Smooth muscle cell (in vitro differentiated cells): ENCODE results near the gene ZSWIM5. TPM values are rescaled to one million over a fixed set of nuclear protein-coding genes. Genes with fewer than 3 reads are reported as not detected.

Experiments used
- DNase-seq: peaks from one replicate; lab custom pipeline; 2025; ENCODE audit not compliant: unreplicated experiment; lab: John Stamatoyannopoulos, UW
- H2AFZ ChIP-seq: fragments of 200-600 bp; sonication (generic); 2 replicates; pipeline ENCODE4 v1.6.0; 2016; ENCODE audit warnings: antibody characterized with exemption, low read depth, mild to moderate bottlenecking
- H3F3A ChIP-seq: fragments of 200-600 bp; sonication (generic); 2 replicates; pipeline ENCODE4 v1.6.0; 2017; ENCODE audit warnings: antibody characterized with exemption, low read depth
- H3K27ac ChIP-seq: fragments of 200-600 bp; sonication (generic); 2 replicates; pipeline ENCODE4 v1.5.1; 2016; ENCODE audit warnings: low read depth, mild to moderate bottlenecking
- H3K27me3 ChIP-seq: fragments of 200-600 bp; sonication (generic); 2 replicates; pipeline ENCODE4 v1.6.1; 2016; ENCODE audit warnings: low read depth, mild to moderate bottlenecking
- H3K36me3 ChIP-seq: fragments of 200-600 bp; sonication (generic); 2 replicates; pipeline ENCODE4 v1.5.1; 2016; ENCODE audit warnings: low read depth
- H3K4me1 ChIP-seq: fragments of 200-600 bp; sonication (generic); 2 replicates; pipeline ENCODE4 v1.5.1; 2016; ENCODE audit warnings: low read depth
- H3K4me2 ChIP-seq: fragments of 200-600 bp; sonication (generic); 2 replicates; pipeline ENCODE4 v1.6.0; 2016; ENCODE audit warnings: mild to moderate bottlenecking
- H3K4me3 ChIP-seq: fragments of 200-600 bp; sonication (generic); 2 replicates; pipeline ENCODE4 v1.5.1; 2016; ENCODE audit warnings: mild to moderate bottlenecking
- H3K79me2 ChIP-seq: fragments of 200-600 bp; sonication (generic); 2 replicates; pipeline ENCODE4 v1.6.0; 2016; ENCODE audit warnings: low read depth, mild to moderate bottlenecking
- H3K9ac ChIP-seq: fragments of 200-600 bp; sonication (generic); 2 replicates; pipeline ENCODE4 v1.6.0; 2016; ENCODE audit warnings: low read depth
- H3K9me3 ChIP-seq: fragments of 200-600 bp; sonication (generic); replicated peaks from 2 replicates; pipeline ENCODE4 v1.5.1; 2016; ENCODE audit warnings: low read depth
- H4K20me1 ChIP-seq: fragments of 200-600 bp; sonication (generic); 2 replicates; pipeline ENCODE4 v1.6.0; 2016; ENCODE audit warnings: low read depth
- CTCF ChIP-seq: fragments of 200-600 bp; sonication (generic); IDR thresholded peaks from 2 replicates; pipeline ENCODE4 v1.5.1; 2017; ENCODE audit warnings: borderline replicate concordance, mild to moderate bottlenecking, antibody characterized with exemption; ENCODE audit not compliant: insufficient read depth, poor library complexity, severe bottlenecking
- WGBS: methylation state at CpG from one replicate; pipeline ENCODE4 v1.1.7; 2016; ENCODE audit warnings: low lambda C conversion rate; 5-methylcytosine and 5-hydroxymethylcytosine counted together
- polyA plus RNA-seq: library from polyadenylated mRNA; unstranded; fragments of >200 nt; fragmentation: Nextera tagmentation; extraction: Ambion mirVana; gene quantifications from 2 replicates; pipeline ENCODE4 v1.2.1, GENCODE V29; 2016
- total RNA-seq: library from RNA; depleted of rRNA; stranded (reverse); fragments of >200 nt; gene quantifications from 2 replicates; pipeline ENCODE4 v1.2.3, GENCODE V29; 2014

ZSWIM5 gene
- total and polyA plus RNA-seq, 2 experiments from 2014 or later: 0.13 to 0.26 TPM

DNA sequence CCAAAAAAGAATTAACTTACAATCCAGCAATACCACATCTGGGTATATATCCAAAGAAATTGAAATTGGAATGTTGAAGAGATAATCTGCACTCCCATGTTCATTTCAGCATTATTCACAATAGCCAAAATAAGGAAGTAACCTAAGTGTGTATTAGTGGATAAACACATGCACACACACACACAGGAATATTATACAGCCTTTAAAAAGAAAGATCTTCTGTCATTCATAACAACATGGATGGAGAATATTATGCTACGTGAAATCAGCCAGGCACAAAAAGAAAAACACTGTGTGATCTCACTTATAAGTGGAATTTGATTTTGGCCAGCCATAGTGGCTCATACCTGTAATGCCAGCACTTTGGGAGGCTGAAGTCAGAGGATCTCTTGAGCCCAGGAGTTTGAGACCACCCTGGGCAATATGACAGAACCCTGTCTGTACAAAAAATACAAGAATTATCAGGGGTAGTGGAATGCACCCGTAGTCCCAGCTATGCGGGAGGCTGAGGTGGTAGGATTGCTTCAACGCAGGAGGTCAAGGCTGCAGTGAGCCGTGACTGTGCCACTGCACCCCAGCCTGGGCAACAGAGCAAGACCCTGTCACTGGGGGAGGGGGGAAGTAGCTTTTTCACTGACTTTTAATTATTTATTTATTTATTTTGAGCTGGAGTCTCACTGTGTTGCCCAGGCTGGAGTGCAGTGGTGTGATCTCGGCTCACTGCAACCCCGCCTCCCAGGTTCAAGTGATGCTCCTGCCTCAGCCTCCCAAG lies 210.8 kb downstream of the ZSWIM5 start:
- Histone ChIP-seq H3K4me1 (no peaks in the 10 kb centered on the region), H3F3A (no peaks in the 10 kb centered on the region), H3K79me2 (no peaks in the 10 kb centered on the region), H4K20me1 (no peaks in the 10 kb centered on the region), H3K4me3 (no peak overlapping the region), H3K27me3 (no peaks in the 10 kb centered on the region), H3K27ac (no peak overlapping the region), H3K9ac (no peak overlapping the region), H3K4me2 (no peak overlapping the region), H2AFZ (no peak overlapping the region), H3K9me3 (no peaks in the 10 kb centered on the region), H3K36me3 (no peaks in the 10 kb centered on the region)
- WGBS: 97% methylated on average over 7 of the region's 7 CpGs
- no peak for DNase-seq
- no peak for TF ChIP-seq CTCF

- 90% methylated on average over 7 of the region's 7 CpGs for WGBS
- Histone ChIP-seq H3F3A (no peaks in the 10 kb centered on the region), H3K27ac (no peak overlapping the region), H3K9me3 (no peaks in the 10 kb centered on the region), H3K4me2 (no peak overlapping the region), H3K79me2 (no peaks in the 10 kb centered on the region), H3K4me1 (no peaks in the 10 kb centered on the region), H3K4me3 (no peak overlapping the region), H4K20me1 (no peaks in the 10 kb centered on the region), H3K9ac (no peak overlapping the region), H2AFZ (no peak overlapping the region), H3K27me3 (no peaks in the 10 kb centered on the region), H3K36me3 (no peaks in the 10 kb centered on the region)
- DNase-seq: no peak
- no peak for TF ChIP-seq CTCF
These were observed 212.0 kb downstream of the ZSWIM5 start for GRCh38 chr1:44994309-44994898.

GRCh38 chr1:44988531-44989156 lies 217.8 kb downstream of the ZSWIM5 start:
- no peaks in the 10 kb centered on the region for H3K27me3 ChIP-seq
- H2AFZ ChIP-seq: no peak overlapping the region
- H3F3A ChIP-seq: no peaks in the 10 kb centered on the region
- H3K9me3 ChIP-seq: no peaks in the 10 kb centered on the region
- peaks cover 12% of the 10 kb centered on the region for H3K79me2 ChIP-seq
- no peaks in the 10 kb centered on the region for H3K36me3 ChIP-seq
- TF ChIP-seq CTCF: no peak
- H3K27ac ChIP-seq: no peak overlapping the region
- H3K4me1 ChIP-seq: no peaks in the 10 kb centered on the region
- no peak overlapping the region for H3K4me2 ChIP-seq
- H4K20me1 ChIP-seq: no peaks in the 10 kb centered on the region
- WGBS: 94% methylated on average over 24 of the region's 24 CpGs
- no peak overlapping the region for H3K4me3 ChIP-seq
- no peak for DNase-seq
- H3K9ac ChIP-seq: no peak overlapping the region
